RWPE2 (cell line): ENCODE data around the gene MAN2A2.
A peak's percentile ranks its signal among the peaks of the same experiment; 100 is the strongest.

Source experiments
- ATAC-seq: fragments of 200-7000 bp; cut with Tn5 transposase; 3 replicates; pipeline ENCODE4 v1.9.1; 2021; ENCODE audit warnings: low read depth
- DNase-seq: peaks from one replicate; pipeline ENCODE4 v3.0.0-alpha.2; 2020; ENCODE audit warnings: low spot score
- H3K27ac ChIP-seq: fragments of 450-650 bp; 2 replicates; pipeline ENCODE4 v1.5.1; 2017; ENCODE audit warnings: mild to moderate bottlenecking; ENCODE audit not compliant: poor library complexity, severe bottlenecking
- H3K27me3 ChIP-seq: fragments of 250-450 bp; sonication (Bioruptor Pico); 2 replicates; pipeline ENCODE4 v1.5.1; 2021; ENCODE audit warnings: mild to moderate bottlenecking, moderate library complexity; ENCODE audit not compliant: insufficient read depth, poor library complexity, severe bottlenecking
- H3K36me3 ChIP-seq: fragments of 250-450 bp; sonication (Bioruptor Pico); 2 replicates; pipeline ENCODE4 v1.5.1; 2020; ENCODE audit warnings: low read depth, mild to moderate bottlenecking, moderate library complexity
- H3K4me1 ChIP-seq: fragments of 250-450 bp; sonication (Bioruptor Pico); 2 replicates; pipeline ENCODE4 v1.5.1; 2021; ENCODE audit warnings: mild to moderate bottlenecking, moderate library complexity; ENCODE audit not compliant: insufficient read depth, poor library complexity, severe bottlenecking
- H3K4me3 ChIP-seq: fragments of 250-450 bp; sonication (Bioruptor Pico); 2 replicates; pipeline ENCODE4 v1.5.1; 2021; ENCODE audit warnings: mild to moderate bottlenecking, moderate library complexity; ENCODE audit not compliant: severe bottlenecking
- H3K9me3 ChIP-seq: fragments of 250-450 bp; sonication (Bioruptor Pico); 2 replicates; pipeline ENCODE4 v1.5.1; 2021; ENCODE audit warnings: mild to moderate bottlenecking, moderate library complexity; ENCODE audit not compliant: severe bottlenecking
- CTCF ChIP-seq: fragments of 450-650 bp; IDR thresholded peaks from one replicate; pipeline ENCODE4 v1.5.1; 2017; ENCODE audit warnings: mild to moderate bottlenecking, moderate library complexity; ENCODE audit not compliant: poor library complexity, severe bottlenecking

Gene MAN2A2

GRCh38 chr15:90859234-90860131 lies 43.6 kb upstream of the MAN2A2 start:
- TF ChIP-seq CTCF: no peak
- DNase-seq (no peak), ATAC-seq (peak; percentile 22; the same call in 1 of the 3 replicates)
- Histone ChIP-seq H3K27me3 (no peaks in the 10 kb centered on the region), H3K27ac (no peak overlapping the region), H3K36me3 (no peaks in the 10 kb centered on the region), H3K4me1 (peaks cover 32% of the 10 kb centered on the region), H3K4me3 (no peak overlapping the region), H3K9me3 (no peaks in the 10 kb centered on the region)

GRCh38 chr15:90860450-90860849 lies 42.7 kb upstream of the MAN2A2 start:
- DNase-seq (no peak), ATAC-seq (no peak)
- H3K27me3 ChIP-seq: no peaks in the 10 kb centered on the region
- no peak overlapping the region for H3K27ac ChIP-seq
- peaks cover 32% of the 10 kb centered on the region for H3K4me1 ChIP-seq
- no peak overlapping the region for H3K4me3 ChIP-seq
- no peak for TF ChIP-seq CTCF
- no peaks in the 10 kb centered on the region for H3K9me3 ChIP-seq
- H3K36me3 ChIP-seq: no peaks in the 10 kb centered on the region

- Histone ChIP-seq H3K27ac (peak overlapping the region; percentile 1), H3K9me3 (no peaks in the 10 kb centered on the region), H3K36me3 (no peaks in the 10 kb centered on the region), H3K4me1 (peaks cover 32% of the 10 kb centered on the region), H3K4me3 (no peak overlapping the region), H3K27me3 (no peaks in the 10 kb centered on the region)
- TF ChIP-seq CTCF: no peak
- ATAC-seq: peak; percentile 83
- no peak for DNase-seq
Measured at GRCh38 chr15:90860942-90861675, 42.0 kb upstream of the MAN2A2 start.

GRCh38 chr15:90862487-90862886 lies 40.6 kb upstream of the MAN2A2 start:
- H3K9me3 ChIP-seq: no peaks in the 10 kb centered on the region
- H3K4me1 ChIP-seq: peaks cover 32% of the 10 kb centered on the region
- no peak overlapping the region for H3K4me3 ChIP-seq
- H3K27me3 ChIP-seq: no peaks in the 10 kb centered on the region
- H3K27ac ChIP-seq: no peak overlapping the region
- no peak for ATAC-seq
- H3K36me3 ChIP-seq: no peaks in the 10 kb centered on the region
- DNase-seq: no peak
- no peak for TF ChIP-seq CTCF
